ENCODE data around the gene CREB5. TPM values are rescaled to one million over a fixed set of nuclear protein-coding genes. Genes with fewer than 3 reads are reported as not detected.

CREB5 gene
- total RNA-seq, 1 donor from 2014 or later: 13.6 TPM

DNA sequence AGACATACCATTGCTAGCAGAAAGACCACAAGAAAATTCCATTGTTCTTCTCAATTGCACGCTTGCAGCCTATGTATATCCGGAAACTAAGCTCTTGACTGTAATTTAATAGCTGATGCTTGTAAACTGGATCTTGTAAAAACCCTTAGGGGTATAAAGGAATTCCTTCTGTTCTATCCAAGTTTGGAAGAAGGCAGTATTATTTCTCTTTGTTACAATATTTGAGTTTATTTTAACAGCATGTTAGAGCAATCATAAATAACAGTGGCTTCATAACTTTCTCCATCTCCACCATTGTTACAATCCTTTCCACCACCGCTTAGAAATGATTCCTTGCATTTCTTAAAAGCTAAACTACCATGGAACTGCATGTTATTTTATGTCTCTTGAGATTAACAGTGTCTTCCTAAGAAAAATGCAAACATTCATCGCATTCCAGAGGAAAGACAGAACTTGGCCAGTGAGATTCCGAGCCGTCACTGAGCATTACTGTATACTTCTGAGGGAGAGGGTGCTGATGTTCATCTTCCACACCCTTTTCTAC lies 453.4 kb downstream of the CREB5 start:
- DNase-seq (ENCODE audit: low spot score in 2 of 2, unreplicated experiment in 2 of 2): no peak
- Mint-ChIP-seq H3K27ac (peak overlapping the region; percentile 90), H3K4me1 (peaks cover 23% of the 10 kb centered on the region), H3K9me3 (no peaks in the 10 kb centered on the region), H3K27me3 (ENCODE audit: low read depth) (peaks cover 6% of the 10 kb centered on the region), H3K4me3 (no peak overlapping the region), H3K36me3 (no peaks in the 10 kb centered on the region)
- TF ChIP-seq, protein P1, sequence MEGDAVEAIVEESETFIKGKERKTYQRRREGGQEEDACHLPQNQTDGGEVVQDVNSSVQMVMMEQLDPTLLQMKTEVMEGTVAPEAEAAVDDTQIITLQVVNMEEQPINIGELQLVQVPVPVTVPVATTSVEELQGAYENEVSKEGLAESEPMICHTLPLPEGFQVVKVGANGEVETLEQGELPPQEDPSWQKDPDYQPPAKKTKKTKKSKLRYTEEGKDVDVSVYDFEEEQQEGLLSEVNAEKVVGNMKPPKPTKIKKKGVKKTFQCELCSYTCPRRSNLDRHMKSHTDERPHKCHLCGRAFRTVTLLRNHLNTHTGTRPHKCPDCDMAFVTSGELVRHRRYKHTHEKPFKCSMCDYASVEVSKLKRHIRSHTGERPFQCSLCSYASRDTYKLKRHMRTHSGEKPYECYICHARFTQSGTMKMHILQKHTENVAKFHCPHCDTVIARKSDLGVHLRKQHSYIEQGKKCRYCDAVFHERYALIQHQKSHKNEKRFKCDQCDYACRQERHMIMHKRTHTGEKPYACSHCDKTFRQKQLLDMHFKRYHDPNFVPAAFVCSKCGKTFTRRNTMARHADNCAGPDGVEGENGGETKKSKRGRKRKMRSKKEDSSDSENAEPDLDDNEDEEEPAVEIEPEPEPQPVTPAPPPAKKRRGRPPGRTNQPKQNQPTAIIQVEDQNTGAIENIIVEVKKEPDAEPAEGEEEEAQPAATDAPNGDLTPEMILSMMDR (IDR thresholded peaks at IDR 0.05; ENCODE audit: unreplicated experiment): no peak

DNA sequence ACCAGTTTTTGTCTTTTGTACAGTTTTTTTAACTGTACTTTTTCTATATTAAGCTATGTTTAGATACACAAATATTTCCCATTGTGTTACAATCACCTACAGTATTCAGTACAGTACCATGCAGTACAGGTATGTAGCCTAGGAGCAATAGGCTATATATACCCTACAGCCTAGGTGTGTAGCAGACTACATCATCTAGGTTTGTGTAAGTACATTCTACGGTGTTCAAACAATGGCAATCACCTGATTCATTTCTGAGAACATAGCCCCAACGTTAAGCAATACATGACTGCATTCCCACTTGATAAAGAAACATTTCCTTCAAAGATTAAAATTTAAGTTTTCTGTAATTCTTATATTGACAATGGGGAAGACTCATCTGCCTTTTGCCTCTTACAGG lies 456.4 kb downstream of the CREB5 start:
- H3K4me1 Mint-ChIP-seq: peaks cover 23% of the 10 kb centered on the region
- no peaks in the 10 kb centered on the region for H3K9me3 Mint-ChIP-seq
- H3K36me3 Mint-ChIP-seq: no peaks in the 10 kb centered on the region
- no peak for DNase-seq (ENCODE audit: low spot score in 2 of 2, unreplicated experiment in 2 of 2)
- H3K4me3 Mint-ChIP-seq: no peak overlapping the region
- TF ChIP-seq, protein P1 (IDR thresholded peaks at IDR 0.05; ENCODE audit: unreplicated experiment): no peak
- H3K27me3 Mint-ChIP-seq (ENCODE audit: low read depth): peaks cover 2% of the 10 kb centered on the region
- no peak overlapping the region for H3K27ac Mint-ChIP-seq

DNA sequence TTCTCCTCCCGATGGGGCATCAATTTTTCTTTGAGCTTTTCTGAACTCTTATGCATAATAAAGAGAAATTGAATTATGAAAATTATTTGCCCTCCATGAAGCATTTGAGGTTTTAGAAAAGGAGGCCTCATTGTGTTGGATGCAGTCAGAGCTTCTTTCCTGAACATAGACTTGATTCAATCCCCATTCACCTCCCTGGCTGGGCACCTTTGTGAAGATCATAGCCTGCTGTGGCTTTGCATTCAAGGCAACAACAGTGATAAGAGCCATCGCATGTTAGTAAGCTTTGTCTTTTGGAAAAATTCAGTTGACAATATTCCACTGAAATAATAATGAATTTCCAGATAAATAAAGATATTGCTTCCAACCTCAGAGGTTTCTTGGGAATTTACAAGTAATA lies 458.8 kb downstream of the CREB5 start:
- TF ChIP-seq, protein P1 (IDR thresholded peaks at IDR 0.05; ENCODE audit: unreplicated experiment): no peak
- H3K9me3 Mint-ChIP-seq: no peaks in the 10 kb centered on the region
- no peak for DNase-seq (ENCODE audit: low spot score in 2 of 2, unreplicated experiment in 2 of 2)
- peaks cover 9% of the 10 kb centered on the region for H3K4me1 Mint-ChIP-seq
- H3K36me3 Mint-ChIP-seq: no peaks in the 10 kb centered on the region
- no peak overlapping the region for H3K27ac Mint-ChIP-seq
- H3K4me3 Mint-ChIP-seq: no peak overlapping the region
- H3K27me3 Mint-ChIP-seq (ENCODE audit: low read depth): peaks cover 6% of the 10 kb centered on the region

DNA sequence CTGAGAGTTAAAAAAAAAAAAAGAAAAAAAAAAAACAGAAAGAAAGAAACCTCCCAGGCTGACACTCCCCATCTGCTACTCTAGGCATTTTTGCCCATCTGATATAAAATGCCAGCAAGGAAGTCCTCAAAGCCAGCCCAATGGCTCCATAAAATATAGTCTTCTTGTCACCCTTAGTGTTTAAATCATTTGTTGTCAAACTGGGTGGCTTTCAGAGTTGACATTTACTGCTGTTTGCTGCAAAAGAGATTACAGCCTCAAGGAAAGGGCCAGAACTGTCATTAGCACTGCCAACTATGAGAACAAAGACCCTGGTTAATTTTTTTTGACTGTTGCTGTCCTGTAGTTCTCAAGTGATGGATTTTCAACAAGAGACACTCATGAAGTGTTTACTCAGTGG lies 459.3 kb downstream of the CREB5 start:
- H3K36me3 Mint-ChIP-seq: no peaks in the 10 kb centered on the region
- H3K4me1 Mint-ChIP-seq: peaks cover 3% of the 10 kb centered on the region
- H3K9me3 Mint-ChIP-seq: no peaks in the 10 kb centered on the region
- no peak overlapping the region for H3K4me3 Mint-ChIP-seq
- TF ChIP-seq, protein P1 (IDR thresholded peaks at IDR 0.05; ENCODE audit: unreplicated experiment): no peak
- no peak overlapping the region for H3K27ac Mint-ChIP-seq
- peaks cover 6% of the 10 kb centered on the region for H3K27me3 Mint-ChIP-seq (ENCODE audit: low read depth)
- DNase-seq (ENCODE audit: low spot score in 2 of 2, unreplicated experiment in 2 of 2): no peak

DNA sequence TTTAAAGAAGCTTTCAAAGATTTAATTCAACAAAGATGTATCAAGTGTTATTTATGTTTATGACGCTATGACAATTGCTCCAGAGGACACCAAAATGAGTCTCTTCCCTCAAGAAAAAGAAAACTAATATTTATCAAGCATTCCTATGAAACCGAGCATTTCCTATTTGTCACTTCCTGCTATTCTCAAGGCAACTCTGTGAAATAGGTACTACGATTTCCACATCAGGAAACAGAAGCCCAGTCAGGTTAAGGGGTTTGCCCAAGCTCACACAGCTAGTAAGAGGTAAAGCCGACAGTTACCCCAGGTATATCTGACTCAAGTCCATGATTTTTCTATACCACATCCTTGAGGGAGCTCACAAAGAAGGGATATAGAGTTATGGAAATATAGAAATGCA lies 459.9 kb downstream of the CREB5 start:
- no peak overlapping the region for H3K4me3 Mint-ChIP-seq
- H3K9me3 Mint-ChIP-seq: no peaks in the 10 kb centered on the region
- H3K27ac Mint-ChIP-seq: no peak overlapping the region
- no peak for DNase-seq (ENCODE audit: low spot score in 2 of 2, unreplicated experiment in 2 of 2)
- TF ChIP-seq, protein P1 (IDR thresholded peaks at IDR 0.05; ENCODE audit: unreplicated experiment): no peak
- H3K36me3 Mint-ChIP-seq: no peaks in the 10 kb centered on the region
- H3K27me3 Mint-ChIP-seq (ENCODE audit: low read depth): peaks cover 6% of the 10 kb centered on the region
- H3K4me1 Mint-ChIP-seq: no peaks in the 10 kb centered on the region

DNA sequence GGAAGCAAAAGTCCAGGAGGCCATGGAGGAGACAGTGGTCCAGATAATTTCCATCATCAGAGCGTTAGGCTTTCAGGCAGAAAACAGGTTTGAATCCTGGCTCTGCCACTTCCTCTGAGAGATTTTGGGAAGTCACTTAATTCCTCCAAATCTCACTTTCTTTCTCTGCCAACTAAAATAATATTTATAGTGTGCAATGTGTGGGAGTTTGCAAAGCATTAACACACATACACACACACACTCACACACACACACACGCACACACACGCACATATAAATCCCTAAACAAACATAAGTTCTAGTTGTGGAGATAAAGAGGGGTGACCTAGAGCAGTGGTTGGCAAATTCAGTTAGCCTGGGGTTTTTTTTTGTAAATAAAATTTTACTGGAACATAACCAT lies 461.0 kb downstream of the CREB5 start:
- H3K9me3 Mint-ChIP-seq: no peaks in the 10 kb centered on the region
- peaks cover 10% of the 10 kb centered on the region for H3K27me3 Mint-ChIP-seq (ENCODE audit: low read depth)
- no peak for DNase-seq (ENCODE audit: low spot score in 2 of 2, unreplicated experiment in 2 of 2)
- no peak overlapping the region for H3K4me3 Mint-ChIP-seq
- TF ChIP-seq, protein P1 (IDR thresholded peaks at IDR 0.05; ENCODE audit: unreplicated experiment): no peak
- H3K27ac Mint-ChIP-seq: no peak overlapping the region
- no peaks in the 10 kb centered on the region for H3K36me3 Mint-ChIP-seq
- H3K4me1 Mint-ChIP-seq: no peaks in the 10 kb centered on the region

Data from mesothelial cell of epicardium (in vitro differentiated cells).